Mesendoderm (in vitro differentiated cells): Measurements from ENCODE around the gene PRPF39.
A peak's percentile ranks its signal among the peaks of the same experiment; 100 is the strongest.

ENCODE experiments used
- DNase-seq: peaks from one replicate; pipeline ENCODE4 v3.0.0; 2013
- H2AK5ac ChIP-seq: 2 replicates; pipeline ENCODE4 v1.6.1; 2013; ENCODE audit warnings: low read length, inconsistent platforms
- H2BK120ac ChIP-seq: 2 replicates; pipeline ENCODE4 v1.6.1; 2013; ENCODE audit warnings: low read depth, mild to moderate bottlenecking, low read length, moderate library complexity, mixed read lengths
- H2BK15ac ChIP-seq: replicated peaks from 2 replicates; pipeline ENCODE4 v1.6.1; 2013; ENCODE audit warnings: low read depth, mild to moderate bottlenecking, moderate library complexity
- H2BK5ac ChIP-seq: 2 replicates; pipeline ENCODE4 v1.6.1; 2013; ENCODE audit warnings: low read length, inconsistent platforms
- H3K18ac ChIP-seq: 2 replicates; pipeline ENCODE4 v1.6.1; 2013; ENCODE audit warnings: mild to moderate bottlenecking, low read length, mixed read lengths
- H3K23ac ChIP-seq: one replicate; pipeline ENCODE4 v1.6.1; 2013; ENCODE audit warnings: low read length
- H3K27ac ChIP-seq: 2 replicates; pipeline ENCODE4 v1.5.1; 2013; ENCODE audit warnings: low read depth, mild to moderate bottlenecking, inconsistent platforms, low read length, moderate library complexity
- H3K27me3 ChIP-seq: 2 replicates; pipeline ENCODE4 v1.6.1; 2013; ENCODE audit warnings: low read length, control low read depth, mild to moderate bottlenecking, inconsistent platforms; ENCODE audit not compliant: insufficient read depth, poor library complexity
- H3K36me3 ChIP-seq: 2 replicates; pipeline ENCODE4 v1.6.1; 2013; ENCODE audit warnings: low read length, inconsistent platforms; ENCODE audit not compliant: control insufficient read depth, insufficient read depth
- H3K4ac ChIP-seq: one replicate; pipeline ENCODE4 v1.6.1; 2013; ENCODE audit warnings: low read depth, mild to moderate bottlenecking, low read length, moderate library complexity
- H3K4me1 ChIP-seq: 2 replicates; pipeline ENCODE4 v1.6.1; 2013; ENCODE audit warnings: low read depth, low read length, inconsistent platforms; ENCODE audit not compliant: control insufficient read depth
- H3K4me2 ChIP-seq: 2 replicates; pipeline ENCODE4 v1.6.1; 2013; ENCODE audit warnings: low read length
- H3K4me3 ChIP-seq: 2 replicates; pipeline ENCODE4 v1.5.1; 2013; ENCODE audit warnings: mild to moderate bottlenecking, low read length
- H3K56ac ChIP-seq: one replicate; pipeline ENCODE4 v1.6.1; 2013; ENCODE audit warnings: low read length
- H3K79me1 ChIP-seq: 2 replicates; pipeline ENCODE4 v1.6.1; 2013; ENCODE audit warnings: low read length, inconsistent platforms
- H3K79me2 ChIP-seq: 2 replicates; pipeline ENCODE4 v1.6.1; 2013; ENCODE audit warnings: mild to moderate bottlenecking, low read length; ENCODE audit not compliant: control insufficient read depth, insufficient read depth
- H3K9ac ChIP-seq: 2 replicates; pipeline ENCODE4 v1.6.1; 2013; ENCODE audit warnings: low read length, inconsistent platforms
- H4K5ac ChIP-seq: one replicate; pipeline ENCODE4 v1.6.1; 2013; ENCODE audit warnings: low read length
- H4K8ac ChIP-seq: one replicate; pipeline ENCODE4 v1.6.1; 2013; ENCODE audit warnings: low read depth, mild to moderate bottlenecking, control low read depth, low read length, moderate library complexity
- WGBS: extraction: QIAGEN DNeasy Blood & Tissue Kit; methylation state at CpG from one replicate; pipeline ENCODE4 v1.1.7; 2013; ENCODE audit warnings: low lambda C conversion rate, missing lambda C conversion rate; ENCODE audit not compliant: insufficient coverage; ENCODE audit errors: extremely low coverage; 5-methylcytosine and 5-hydroxymethylcytosine counted together

PRPF39 gene

DNA sequence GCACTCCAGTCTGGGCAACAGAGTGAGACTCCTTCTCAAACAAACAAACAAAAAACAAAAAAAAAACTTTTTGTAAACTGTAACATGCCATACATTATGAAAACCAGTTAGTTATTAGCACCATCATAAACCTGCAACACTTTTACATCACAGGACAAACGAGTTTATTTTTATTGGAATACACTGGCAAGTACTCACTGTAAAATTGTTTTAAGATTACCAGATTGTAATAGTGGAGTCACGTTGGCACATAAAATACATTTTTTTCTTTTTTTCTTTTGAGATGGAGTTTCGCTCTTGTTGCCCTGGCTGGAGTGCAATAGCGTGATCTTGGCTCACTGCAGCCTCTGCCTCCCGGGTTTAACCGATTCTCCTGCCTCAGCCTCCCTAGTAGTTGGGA is 34.7 kb downstream of the PRPF39 start:
- Histone ChIP-seq H4K5ac (no peak overlapping the region), H2BK15ac (no peak overlapping the region), H3K4me3 (no peak overlapping the region), H3K79me1 (no peaks in the 10 kb centered on the region), H3K4ac (no peak overlapping the region), H3K27me3 (no peaks in the 10 kb centered on the region), H3K27ac (no peak overlapping the region), H3K23ac (no peak overlapping the region), H3K79me2 (no peaks in the 10 kb centered on the region), H3K56ac (no peak overlapping the region), H3K4me1 (no peaks in the 10 kb centered on the region), H3K18ac (no peak overlapping the region), H4K8ac (no peak overlapping the region), H2AK5ac (no peak overlapping the region), H2BK120ac (no peak overlapping the region), H3K36me3 (peaks cover 3% of the 10 kb centered on the region), H3K4me2 (no peak overlapping the region), H2BK5ac (no peak overlapping the region), H3K9ac (no peak overlapping the region)
- WGBS = no CpG with 5 or more reads among the region's 6 CpGs
- DNase-seq = no peak

- Histone ChIP-seq H4K5ac (no peak overlapping the region), H3K27me3 (no peaks in the 10 kb centered on the region), H3K27ac (no peak overlapping the region), H3K9ac (no peak overlapping the region), H3K79me1 (peaks cover 2% of the 10 kb centered on the region), H2BK5ac (no peak overlapping the region), H3K4me3 (no peak overlapping the region), H2AK5ac (no peak overlapping the region), H2BK120ac (no peak overlapping the region), H3K56ac (no peak overlapping the region), H4K8ac (no peak overlapping the region), H2BK15ac (no peak overlapping the region), H3K36me3 (peaks cover 3% of the 10 kb centered on the region), H3K4me1 (no peaks in the 10 kb centered on the region), H3K18ac (no peak overlapping the region), H3K79me2 (no peaks in the 10 kb centered on the region), H3K4me2 (no peak overlapping the region), H3K4ac (no peak overlapping the region), H3K23ac (no peak overlapping the region)
- DNase-seq = no peak
- no CpG with 5 or more reads among the region's 1 CpG for WGBS
Observed at GRCh38 chr14:45120096-45120495, 36.2 kb downstream of the PRPF39 start.

- Histone ChIP-seq H3K56ac (no peak overlapping the region), H4K5ac (no peak overlapping the region), H3K36me3 (peaks cover 1% of the 10 kb centered on the region), H3K79me1 (peaks cover 2% of the 10 kb centered on the region), H3K4me1 (no peaks in the 10 kb centered on the region), H2BK5ac (no peak overlapping the region), H3K27ac (no peak overlapping the region), H2BK15ac (no peak overlapping the region), H3K4me2 (no peak overlapping the region), H3K4me3 (no peak overlapping the region), H3K9ac (no peak overlapping the region), H3K27me3 (no peaks in the 10 kb centered on the region), H4K8ac (no peak overlapping the region), H3K4ac (no peak overlapping the region), H2BK120ac (no peak overlapping the region), H3K79me2 (no peaks in the 10 kb centered on the region), H3K18ac (no peak overlapping the region), H2AK5ac (no peak overlapping the region), H3K23ac (no peak overlapping the region)
- no CpG with 5 or more reads among the region's 3 CpGs for WGBS
- no peak for DNase-seq
Observed at GRCh38 chr14:45123271-45123670, 39.4 kb downstream of the PRPF39 start.

- Histone ChIP-seq H4K8ac (no peak overlapping the region), H3K79me2 (no peaks in the 10 kb centered on the region), H2BK15ac (no peak overlapping the region), H2AK5ac (no peak overlapping the region), H3K27me3 (no peaks in the 10 kb centered on the region), H3K4ac (no peak overlapping the region), H4K5ac (no peak overlapping the region), H3K56ac (no peak overlapping the region), H3K4me1 (no peaks in the 10 kb centered on the region), H3K79me1 (peaks cover 2% of the 10 kb centered on the region), H3K36me3 (no peaks in the 10 kb centered on the region), H2BK120ac (no peak overlapping the region), H3K4me2 (no peak overlapping the region), H3K18ac (no peak overlapping the region), H3K23ac (no peak overlapping the region), H3K9ac (no peak overlapping the region), H2BK5ac (no peak overlapping the region), H3K27ac (no peak overlapping the region), H3K4me3 (no peak overlapping the region)
- WGBS = no CpG with 5 or more reads among the region's 2 CpGs
- no peak for DNase-seq
Observed at GRCh38 chr14:45125754-45126153, 41.8 kb downstream of the PRPF39 start.

- Histone ChIP-seq H3K56ac (no peak overlapping the region), H3K18ac (no peak overlapping the region), H3K36me3 (no peaks in the 10 kb centered on the region), H3K23ac (no peak overlapping the region), H3K27me3 (no peaks in the 10 kb centered on the region), H3K4me3 (no peak overlapping the region), H2BK15ac (no peak overlapping the region), H4K8ac (no peak overlapping the region), H3K4ac (no peak overlapping the region), H3K79me2 (peaks cover 19% of the 10 kb centered on the region), H3K4me1 (no peaks in the 10 kb centered on the region), H2BK5ac (no peak overlapping the region), H4K5ac (no peak overlapping the region), H3K79me1 (no peaks in the 10 kb centered on the region), H3K27ac (no peak overlapping the region), H2BK120ac (no peak overlapping the region), H3K4me2 (no peak overlapping the region), H3K9ac (no peak overlapping the region), H2AK5ac (no peak overlapping the region)
- no peak for DNase-seq
- WGBS = no CpG with 5 or more reads among the region's 1 CpG
Observed at GRCh38 chr14:45128963-45129629, 45.2 kb downstream of the PRPF39 start.

DNA sequence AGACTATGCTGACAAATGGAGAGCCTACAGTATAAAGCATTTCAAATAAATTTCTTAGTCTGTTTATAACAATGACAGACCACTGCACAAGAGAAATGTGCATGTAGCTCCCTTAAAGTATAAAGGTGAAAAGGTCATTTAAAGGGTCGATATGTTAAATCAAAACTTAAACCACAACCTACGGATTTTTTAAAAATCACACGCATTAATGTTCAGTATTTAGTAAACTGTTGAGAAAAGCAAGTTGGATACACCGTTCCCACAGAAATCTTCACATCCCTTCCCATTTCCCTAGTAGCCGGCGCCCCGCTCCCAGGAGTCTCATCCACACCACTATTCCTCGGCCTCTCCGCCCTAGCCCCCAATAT is 49.8 kb downstream of the PRPF39 start:
- peaks cover 2% of the 10 kb centered on the region for H3K4me1 ChIP-seq
- peak overlapping the region; percentile 94 for H3K9ac ChIP-seq
- peaks cover 35% of the 10 kb centered on the region for H3K79me2 ChIP-seq
- peak overlapping the region; percentile 73 for H3K4ac ChIP-seq
- WGBS = no CpG with 5 or more reads among the region's 9 CpGs
- peak overlapping the region; percentile 96 for H3K18ac ChIP-seq
- H2BK5ac ChIP-seq = peak overlapping the region; percentile 80
- peak overlapping the region; percentile 97 for H3K4me3 ChIP-seq
- H3K79me1 ChIP-seq = peaks cover 4% of the 10 kb centered on the region
- H3K23ac ChIP-seq = no peak overlapping the region
- no peak overlapping the region for H4K8ac ChIP-seq
- no peak overlapping the region for H4K5ac ChIP-seq
- peak overlapping the region; percentile 96 for H3K56ac ChIP-seq
- no peaks in the 10 kb centered on the region for H3K36me3 ChIP-seq
- H2BK15ac ChIP-seq = no peak overlapping the region
- no peak overlapping the region for H3K27ac ChIP-seq
- H2BK120ac ChIP-seq = no peak overlapping the region
- no peak overlapping the region for H2AK5ac ChIP-seq
- no peak for DNase-seq
- no peaks in the 10 kb centered on the region for H3K27me3 ChIP-seq
- H3K4me2 ChIP-seq = peak overlapping the region; percentile 16
